ENCODE data around the gene LCN15. TPM values are rescaled to one million over a fixed set of nuclear protein-coding genes. Genes with fewer than 3 reads are reported as not detected.

Gene LCN15
- polyA plus RNA-seq, 1 donor (not counting 4 experiments of a cell fraction or from before 2014, with no cell fraction given): not detected

GRCh38 chr9:136710543-136710942 is 53.8 kb downstream of the LCN15 start:
- Histone ChIP-seq H3K4me2 (ENCODE audit: control insufficient read depth, extremely low read depth, insufficient read depth, low read depth, low read length) (no peak overlapping the region), H3K27ac (ENCODE audit: control insufficient read depth, insufficient read depth, low read length) (no peak overlapping the region), H2AFZ (ENCODE audit: control insufficient read depth, low read length) (no peak overlapping the region), H3K9me1 (ENCODE audit: control insufficient read depth, extremely low read depth, insufficient read depth, low read length) (no peaks in the 10 kb centered on the region), H3K9me3 (ENCODE audit: control insufficient read depth, low read depth, low read length) (no peaks in the 10 kb centered on the region), H3K4me3 (ENCODE audit: control insufficient read depth in 2 of 3, extremely low read depth in 1 of 3, insufficient read depth in 2 of 3, low read depth in 1 of 3, low read length in 3 of 3) (no peak overlapping the region), H3K36me3 (ENCODE audit: control insufficient read depth in 2 of 2, extremely low read depth in 1 of 2, insufficient read depth in 2 of 2, low read length in 2 of 2) (no peaks in the 10 kb centered on the region), H3K79me2 (ENCODE audit: control insufficient read depth, insufficient read depth, low read length) (no peaks in the 10 kb centered on the region), H3K9ac (ENCODE audit: control insufficient read depth, extremely low read depth, insufficient read depth, low read length) (no peak overlapping the region), H4K20me1 (ENCODE audit: control insufficient read depth, extremely low read depth, insufficient read depth, low read length) (no peaks in the 10 kb centered on the region), H3K27me3 (ENCODE audit: control insufficient read depth, extremely low read depth, insufficient read depth, low read length) (peaks cover 24% of the 10 kb centered on the region), H3K4me1 (ENCODE audit: control insufficient read depth, extremely low read depth, insufficient read depth, low read length) (no peaks in the 10 kb centered on the region)
- FAIRE-seq: no peak
- DNase-seq (ENCODE audit: low read depth, low spot score): no peak
- dilution Hi-C loops (cut with MboI; ENCODE audit: extremely low pct_ligation_motif_present, low sequenced_read_pairs): no loop called here
- TF ChIP-seq EZH2 (IDR thresholded peaks at IDR 0.05; ENCODE audit: low read length): no peak
- TF ChIP-seq, protein P1, sequence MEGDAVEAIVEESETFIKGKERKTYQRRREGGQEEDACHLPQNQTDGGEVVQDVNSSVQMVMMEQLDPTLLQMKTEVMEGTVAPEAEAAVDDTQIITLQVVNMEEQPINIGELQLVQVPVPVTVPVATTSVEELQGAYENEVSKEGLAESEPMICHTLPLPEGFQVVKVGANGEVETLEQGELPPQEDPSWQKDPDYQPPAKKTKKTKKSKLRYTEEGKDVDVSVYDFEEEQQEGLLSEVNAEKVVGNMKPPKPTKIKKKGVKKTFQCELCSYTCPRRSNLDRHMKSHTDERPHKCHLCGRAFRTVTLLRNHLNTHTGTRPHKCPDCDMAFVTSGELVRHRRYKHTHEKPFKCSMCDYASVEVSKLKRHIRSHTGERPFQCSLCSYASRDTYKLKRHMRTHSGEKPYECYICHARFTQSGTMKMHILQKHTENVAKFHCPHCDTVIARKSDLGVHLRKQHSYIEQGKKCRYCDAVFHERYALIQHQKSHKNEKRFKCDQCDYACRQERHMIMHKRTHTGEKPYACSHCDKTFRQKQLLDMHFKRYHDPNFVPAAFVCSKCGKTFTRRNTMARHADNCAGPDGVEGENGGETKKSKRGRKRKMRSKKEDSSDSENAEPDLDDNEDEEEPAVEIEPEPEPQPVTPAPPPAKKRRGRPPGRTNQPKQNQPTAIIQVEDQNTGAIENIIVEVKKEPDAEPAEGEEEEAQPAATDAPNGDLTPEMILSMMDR (optimal IDR thresholded peaks at IDR 0.05 in 1 of 3, IDR thresholded peaks at IDR 0.05 in 1 of 3, conservative IDR thresholded peaks at IDR 0.05 in 1 of 3; ENCODE audit: extremely low read depth in 1 of 3, insufficient read depth in 2 of 3, low read length in 3 of 3): no peak

Small RNA genes within 50 kb of the gene (small RNA-seq; reads per million reads assigned to genes)
- 0 reads per million in 3 experiments for gene AL355987.2 (ENCODE audit: insufficient read length in 3 of 3, low read depth in 3 of 3, low replicate concordance in 1 of 3)
- gene ATP6V1G1P3 (ENCODE audit: insufficient read length in 3 of 3, low read depth in 3 of 3, low replicate concordance in 1 of 3): 0 reads per million in 3 experiments
- gene MIR6722 (ENCODE audit: insufficient read length in 3 of 3, low read depth in 3 of 3, low replicate concordance in 1 of 3): 0 reads per million in 3 experiments

Other genes starting within 250 kb of the LCN15 start
- 6.1 to 10.6 TPM (median 9.2 TPM) in 3 replicates for gene NOTCH1, start 218.5 kb downstream of the LCN15 start, polyA plus RNA-seq
- gene EGFL7, start 101.6 kb downstream of the LCN15 start, polyA plus RNA-seq: 4.2 to 10.5 TPM (median 6.2 TPM) in 3 replicates
- 26.5 to 35.5 TPM (median 34.7 TPM) in 3 replicates for gene AGPAT2, start 77.1 kb downstream of the LCN15 start, polyA plus RNA-seq
- gene DIPK1B, start 51.9 kb downstream of the LCN15 start, polyA plus RNA-seq: 0.03 to 0.26 TPM in 2 of 3 replicates, not detected in the other
- not detected in 3 replicates for gene LCN10, start 21.6 kb downstream of the LCN15 start, polyA plus RNA-seq
- gene LCN6, start 16.0 kb downstream of the LCN15 start, polyA plus RNA-seq: not detected in 3 replicates
- not detected in 3 replicates for gene LCN8, start 6.3 kb downstream of the LCN15 start, polyA plus RNA-seq
- gene TMEM141, start 26.8 kb upstream of the LCN15 start, polyA plus RNA-seq: 85.5 to 118 TPM (median 99.9 TPM) in 3 replicates
- 0.03 to 0.08 TPM (median 0.06 TPM) in 3 replicates for gene CCDC183, start 31.8 kb upstream of the LCN15 start, polyA plus RNA-seq
- 46.3 to 51.1 TPM (median 51.0 TPM) in 3 replicates for gene RABL6, start 43.4 kb upstream of the LCN15 start, polyA plus RNA-seq
- gene AJM1, start 78.0 kb upstream of the LCN15 start, polyA plus RNA-seq: 0.10 to 0.21 TPM (median 0.12 TPM) in 3 replicates
- gene PHPT1, start 84.9 kb upstream of the LCN15 start, polyA plus RNA-seq: 68.8 to 113 TPM (median 97.9 TPM) in 3 replicates
- 0.49 to 0.82 TPM (median 0.62 TPM) in 3 replicates for gene MAMDC4, start 87.8 kb upstream of the LCN15 start, polyA plus RNA-seq
- 329 to 354 TPM (median 343 TPM) in 3 replicates for gene EDF1, start 101.8 kb upstream of the LCN15 start, polyA plus RNA-seq
- 9.9 to 12.9 TPM (median 10.6 TPM) in 3 replicates for gene TRAF2, start 122.0 kb upstream of the LCN15 start, polyA plus RNA-seq
- 23.0 to 47.2 TPM (median 34.5 TPM) in 3 replicates for gene FBXW5, start 180.2 kb upstream of the LCN15 start, polyA plus RNA-seq
- 0.24 to 0.72 TPM (median 0.32 TPM) in 3 replicates for gene C8G, start 180.7 kb upstream of the LCN15 start, polyA plus RNA-seq
- 0.22 TPM in 1 of 3 replicates, not detected in the others for gene LCN12, start 187.8 kb upstream of the LCN15 start, polyA plus RNA-seq
- gene PTGDS, start 213.0 kb upstream of the LCN15 start, polyA plus RNA-seq: not detected in 3 replicates
- not detected in 3 replicates for gene LCNL1, start 218.5 kb upstream of the LCN15 start, polyA plus RNA-seq
- gene PAXX, start 227.9 kb upstream of the LCN15 start, polyA plus RNA-seq: 11.2 to 14.6 TPM (median 13.6 TPM) in 3 replicates
- gene CLIC3, start 232.1 kb upstream of the LCN15 start, polyA plus RNA-seq: 5.5 to 36.0 TPM (median 9.4 TPM) in 3 replicates

All from keratinocyte (primary cell).